Body of pancreas (tissue), 4 donors: ENCODE data around the gene ITIH5. TPM values are rescaled to one million over a fixed set of nuclear protein-coding genes. Genes with fewer than 3 reads are reported as not detected.
"Not testable (repeated sequence)": the region's sequence is repeated elsewhere in the genome, so short reads cannot be mapped to it uniquely, and the experiment has no call there.

Source experiments
- ATAC-seq: fragments of 150-250 bp; one replicate; pipeline ENCODE4 v1.9.1; 2016
- DNase-seq, 4 donors: peaks; one replicate each; pipeline ENCODE4 v3.0.0-alpha.2; 2019
- H3K27ac ChIP-seq, 4 donors: fragments of 200-600 bp; sonication (generic); 1 replicate in 3 of 4; 2 replicates in 1 of 4; pipeline versions ENCODE4 v1.5.1 to v1.6.1; 2016 to 2019; ENCODE audit warnings: mild to moderate bottlenecking in 1 of 4, mixed read lengths in 1 of 4, moderate library complexity in 1 of 4
- H3K27me3 ChIP-seq, 2 donors: fragments of 200-600 bp; sonication (generic); one replicate each; pipeline ENCODE4 v1.6.0; 2016; ENCODE audit warnings: mild to moderate bottlenecking in 1 of 2
- H3K36me3 ChIP-seq, 2 donors: fragments of 200-600 bp; sonication (generic); replicated peaks in 1 of 2; 2 replicates each; pipeline ENCODE4 v1.5.1; 2016; ENCODE audit warnings: low read depth in 2 of 2; ENCODE audit not compliant: insufficient read depth in 1 of 2
- H3K4me1 ChIP-seq: fragments of 200-600 bp; sonication (generic); one replicate; pipeline ENCODE4 v1.6.0; 2016
- H3K4me3 ChIP-seq, 2 donors: fragments of 200-600 bp; sonication (generic); 1 replicate in 1 of 2; 2 replicates in 1 of 2; pipeline ENCODE4 v1.5.1; 2016 to 2019
- H3K9me3 ChIP-seq, 3 donors: fragments of 200-600 bp; sonication (generic); 1 replicate in 2 of 3; 2 replicates in 1 of 3; pipeline ENCODE4 v1.5.1; 2016
- CTCF ChIP-seq, 7 experiments: fragments of 450-650 bp in 4 of 7; fragments of 200-600 bp in 3 of 7; sonication (generic) in 3 of 7; IDR thresholded peaks; one replicate each; pipeline ENCODE4 v1.5.1; 2016 to 2019; ENCODE audit warnings: antibody characterized with exemption in 7 of 7
- POLR2A ChIP-seq, 3 donors: fragments of 450-650 bp; IDR thresholded peaks; one replicate each; pipeline ENCODE4 v1.6.1; 2016; ENCODE audit warnings: antibody characterized with exemption in 3 of 3, mild to moderate bottlenecking in 2 of 3
- WGBS, 2 donors: methylation state at CpG; one replicate each; pipeline ENCODE4 v1.1.5; 2017; 5-methylcytosine and 5-hydroxymethylcytosine counted together
- intact Hi-C: fragments of 100-400 bp; cut with DNase I; formaldehyde crosslinking; loops from one replicate; pipeline ENCODE4 v1.15.1; 2023
- total RNA-seq, 2 donors: library from RNA; depleted of rRNA; stranded (reverse); fragments of >200 nt; gene quantifications; one replicate each; pipeline ENCODE4 v1.1.0, GENCODE V29; 2016

The ITIH5 gene
- total RNA-seq, 2 donors from 2014 or later: 8.6 to 9.9 TPM

GRCh38 chr10:7664707-7665106 is 2.1 kb downstream of the ITIH5 start:
- Histone ChIP-seq H3K4me1 (peaks cover 16% of the 10 kb centered on the region), H3K27ac (no peak overlapping the region), H3K36me3 (no peaks in the 10 kb centered on the region), H3K9me3 (no peaks in the 10 kb centered on the region), H3K27me3 (no peaks in the 10 kb centered on the region), H3K4me3 (no peak overlapping the region)
- TF ChIP-seq CTCF (IDR thresholded peaks at IDR 0.05): no peak
- TF ChIP-seq POLR2A (IDR thresholded peaks at IDR 0.05): no peak
- ATAC-seq (no peak), DNase-seq (no peak)
- WGBS, 2 donors: 45 to 49% methylated on average over 2 of the region's 2 CpGs
- intact Hi-C loops: no loop called here

GRCh38 chr10:7662522-7662921 is 4.2 kb downstream of the ITIH5 start:
- DNase-seq (no peak), ATAC-seq (no peak)
- Histone ChIP-seq H3K4me3 (no peak overlapping the region), H3K27ac (no peak overlapping the region), H3K36me3 (no peaks in the 10 kb centered on the region), H3K27me3 (no peaks in the 10 kb centered on the region), H3K4me1 (peaks cover 16% of the 10 kb centered on the region), H3K9me3 (no peaks in the 10 kb centered on the region)
- WGBS, 2 donors: 66 to 68% methylated on average over 5 of the region's 5 CpGs
- TF ChIP-seq CTCF (IDR thresholded peaks at IDR 0.05): no peak
- intact Hi-C loops: no loop called here

- intact Hi-C loops: no loop called here
- no peak overlapping the region for H3K27ac ChIP-seq
- no peaks in the 10 kb centered on the region for H3K27me3 ChIP-seq
- no peak for ATAC-seq
- TF ChIP-seq POLR2A (IDR thresholded peaks at IDR 0.05): no peak
- no peak for TF ChIP-seq CTCF (IDR thresholded peaks at IDR 0.05)
- H3K36me3 ChIP-seq: no peaks in the 10 kb centered on the region
- H3K4me3 ChIP-seq: no peak overlapping the region
- no peaks in the 10 kb centered on the region for H3K4me1 ChIP-seq
- H3K9me3 ChIP-seq: no peaks in the 10 kb centered on the region
- WGBS, 2 donors: 50 to 53% methylated on average over 4 of the region's 4 CpGs
- no peak for DNase-seq
Observed at GRCh38 chr10:7659560-7659959, 7.2 kb downstream of the ITIH5 start.

GRCh38 chr10:7657552-7657951 is 9.2 kb downstream of the ITIH5 start:
- 49 to 57% methylated on average over 2 of the region's 2 CpGs for WGBS, 2 donors
- no peaks in the 10 kb centered on the region for H3K4me1 ChIP-seq
- no peaks in the 10 kb centered on the region for H3K27me3 ChIP-seq
- TF ChIP-seq POLR2A (IDR thresholded peaks at IDR 0.05): no peak
- no peak for TF ChIP-seq CTCF (IDR thresholded peaks at IDR 0.05)
- intact Hi-C loops: no loop called here
- H3K27ac ChIP-seq: no peak overlapping the region
- H3K4me3 ChIP-seq: no peak overlapping the region
- ATAC-seq (no peak), DNase-seq (no peak)
- no peaks in the 10 kb centered on the region for H3K9me3 ChIP-seq
- no peaks in the 10 kb centered on the region for H3K36me3 ChIP-seq

GRCh38 chr10:7657079-7657478 is 9.7 kb downstream of the ITIH5 start:
- intact Hi-C loops, H3K27me3 ChIP-seq, ATAC-seq, H3K36me3 ChIP-seq, H3K9me3 ChIP-seq, DNase-seq, H3K27ac ChIP-seq, H3K4me1 ChIP-seq, H3K4me3 ChIP-seq: not testable (repeated sequence)
- WGBS, 2 donors: 79 to 81% methylated on average over 11 of the region's 11 CpGs
